Stomach (tissue), 9 donors: ENCODE data around the gene ZNF648. TPM values are rescaled to one million over a fixed set of nuclear protein-coding genes. Genes with fewer than 3 reads are reported as not detected.

Source experiments
- DNase-seq, 2 donors: peaks; one replicate each; pipeline versions ENCODE4 v3.0.0 to v3.0.0-alpha.2; 2013 to 2019
- H3K27ac ChIP-seq, 5 donors: fragments of 200-600 bp in 4 of 5; sonication (generic) in 4 of 5; one replicate each; pipeline ENCODE4 v1.5.1; 2013 to 2019; ENCODE audit warnings: mild to moderate bottlenecking in 1 of 5, moderate library complexity in 1 of 5
- H3K27me3 ChIP-seq, 3 donors: fragments of 200-600 bp; sonication (generic); one replicate each; pipeline ENCODE4 v1.5.1; 2017 to 2019; ENCODE audit warnings: mixed run types in 1 of 3
- H3K36me3 ChIP-seq, 4 donors: fragments of 200-600 bp; sonication (generic); 1 replicate in 3 of 4; 2 replicates in 1 of 4; pipeline ENCODE4 v1.5.1; 2016 to 2019
- H3K4me1 ChIP-seq, 4 donors: fragments of 200-600 bp; sonication (generic); one replicate each; pipeline ENCODE4 v1.5.1; 2016 to 2019
- H3K4me3 ChIP-seq, 4 donors: fragments of 200-600 bp; sonication (generic) in 3 of 4; one replicate each; pipeline ENCODE4 v1.5.1; 2016 to 2019; ENCODE audit warnings: mild to moderate bottlenecking in 1 of 4
- H3K9me3 ChIP-seq, 4 donors: fragments of 200-600 bp; sonication (generic); one replicate each; pipeline ENCODE4 v1.5.1; 2016 to 2019
- EP300 ChIP-seq: sonication (generic); formaldehyde crosslinking; IDR thresholded peaks from one replicate; pipeline ENCODE4 v1.6.1; 2017; ENCODE audit warnings: antibody characterized with exemption
- POLR2A ChIP-seq, 4 donors: fragments of 450-650 bp; IDR thresholded peaks; one replicate each; pipeline ENCODE4 v1.6.1; 2016; ENCODE audit warnings: antibody characterized with exemption in 4 of 4, control low read depth in 2 of 4, mild to moderate bottlenecking in 1 of 4, moderate library complexity in 1 of 4
- POLR2AphosphoS5 ChIP-seq, 3 donors: sonication (generic); formaldehyde crosslinking; IDR thresholded peaks; one replicate each; pipeline ENCODE4 v1.6.1; 2016; ENCODE audit warnings: antibody characterized with exemption in 3 of 3
- WGBS, 5 donors: extraction: QIAGEN DNeasy Blood & Tissue Kit in 3 of 5; methylation state at CpG; one replicate each; pipeline versions ENCODE4 v1.1.5 to v1.1.7; 2013 to 2018; 5-methylcytosine and 5-hydroxymethylcytosine counted together
- intact Hi-C: fragments of 100-400 bp; cut with DNase I; formaldehyde crosslinking; loops from one replicate; pipeline ENCODE4 v1.15.1; 2023; ENCODE audit warnings: low total_unique reads
- polyA plus RNA-seq, 3 donors: library from polyadenylated mRNA; stranded (reverse); fragments of 200-250 nt; gene quantifications; one replicate each; pipeline ENCODE4 v1.2.3, GENCODE V29; 2013
- total RNA-seq, 5 donors: library from RNA; depleted of rRNA; stranded (reverse); fragments of >200 nt; gene quantifications; one replicate each; pipeline versions ENCODE4 v1.1.0 to v1.2.3, GENCODE V29; 2014 to 2016
- TF ChIP-seq, protein P1 (sequence below), 7 experiments: fragments of 450-650 bp in 4 of 7; fragments of 200-600 bp in 3 of 7; sonication (generic) in 3 of 7; IDR thresholded peaks; one replicate each; pipeline ENCODE4 v1.5.1; 2016 to 2019; ENCODE audit warnings: antibody characterized with exemption in 7 of 7, control low read depth in 2 of 7, mild to moderate bottlenecking in 1 of 7
- donor health status: healthy with polysubstance abuse.
- donor health status: Bipolar disorder and iron deficiency.
- donor health status: healthy.

The ZNF648 gene
- total and polyA plus RNA-seq, 8 donors: 0.03 to 1.7 (median 0.12) TPM; not detected in 5

DNA sequence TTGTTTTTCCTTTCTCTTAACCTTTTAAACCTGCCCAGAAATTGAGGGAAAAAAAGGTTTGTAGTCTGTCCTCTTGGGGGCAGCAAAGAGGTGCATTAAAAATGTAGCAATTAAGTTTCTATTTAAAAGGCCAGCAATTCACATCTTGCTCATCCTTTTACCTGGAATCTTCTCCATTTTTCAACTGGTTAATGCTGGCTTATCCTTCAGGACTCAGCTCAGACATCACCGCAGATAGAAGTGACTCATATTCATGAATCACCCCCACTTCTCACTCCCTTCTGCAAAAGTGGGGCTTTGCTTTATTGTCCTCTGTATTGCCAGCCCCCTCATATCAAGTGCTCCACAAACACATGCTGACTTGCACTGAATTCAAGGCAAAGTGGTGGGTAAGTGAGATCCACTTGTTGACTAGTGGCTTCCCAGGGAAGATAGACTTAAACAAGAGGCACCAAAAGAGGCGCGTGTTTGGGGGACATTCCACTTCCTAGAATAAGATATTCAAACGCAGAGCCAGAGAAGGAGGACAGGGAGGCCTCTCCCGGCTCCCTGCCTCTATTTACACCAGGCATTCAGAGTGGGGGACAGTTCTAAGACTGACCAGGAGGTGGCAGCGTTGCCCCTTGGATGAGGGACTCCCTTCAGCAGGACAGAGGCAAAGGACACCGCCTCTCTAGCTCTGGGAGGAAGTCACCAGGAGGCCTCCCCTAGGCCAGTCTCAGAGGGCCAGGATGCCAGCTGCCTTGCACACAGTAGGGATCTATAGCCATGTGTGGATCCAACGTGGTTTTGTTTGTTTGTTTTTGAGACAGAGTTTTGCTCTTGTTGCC is 23.2 kb upstream of the ZNF648 start:
- no peak overlapping the region for H3K4me3 ChIP-seq

DNA sequence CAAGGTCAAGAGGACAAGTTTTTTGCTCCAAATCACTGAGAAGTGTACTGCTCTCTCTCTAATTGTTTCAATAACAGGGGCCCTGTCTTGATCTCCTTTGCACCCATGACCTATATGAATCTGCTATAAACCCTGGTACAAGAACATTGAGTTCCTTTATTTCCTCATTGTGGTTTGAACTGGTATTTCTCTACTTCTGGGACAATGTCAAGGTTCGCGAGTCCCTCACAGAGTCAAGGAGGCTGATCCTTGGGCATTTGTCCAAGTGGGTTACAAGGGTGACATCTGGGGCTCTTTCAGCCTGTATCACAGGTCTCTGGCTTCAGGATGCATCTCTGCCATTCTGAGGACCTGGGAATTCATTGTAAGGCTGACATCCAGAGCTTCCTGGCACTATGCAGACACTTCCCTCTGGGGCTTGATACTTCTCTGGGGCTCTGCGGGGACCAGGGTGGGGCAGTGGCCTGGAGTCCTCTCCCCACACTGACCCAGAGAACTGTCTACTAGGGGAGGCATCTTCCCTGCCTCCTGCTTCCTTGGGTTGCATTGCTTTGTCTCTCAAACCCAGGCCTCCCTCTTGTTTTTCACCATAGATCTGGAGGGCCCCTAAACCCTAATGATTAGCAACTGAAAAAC is 22.5 kb upstream of the ZNF648 start:
- 43 to 68% (median 45%) methylated on average over 3 of the region's 3 CpGs for WGBS, 5 donors
- intact Hi-C loops: loop anchor here (5.0 to 10.0 kb wide), 2 partner anchors 318 to 701 kb away; partner anchors contain the start of genes NPL and TEDDM1
- no peak for DNase-seq
- H3K4me1 ChIP-seq: peaks cover 0 to 30% (median 17%) of the 10 kb centered on the region in 4 donors
- H3K36me3 ChIP-seq: no peaks in the 10 kb centered on the region
- TF ChIP-seq POLR2A (IDR thresholded peaks at IDR 0.05) (no peak), POLR2AphosphoS5 (IDR thresholded peaks at IDR 0.05) (no peak), EP300 (no peak)
- TF ChIP-seq, protein P1, sequence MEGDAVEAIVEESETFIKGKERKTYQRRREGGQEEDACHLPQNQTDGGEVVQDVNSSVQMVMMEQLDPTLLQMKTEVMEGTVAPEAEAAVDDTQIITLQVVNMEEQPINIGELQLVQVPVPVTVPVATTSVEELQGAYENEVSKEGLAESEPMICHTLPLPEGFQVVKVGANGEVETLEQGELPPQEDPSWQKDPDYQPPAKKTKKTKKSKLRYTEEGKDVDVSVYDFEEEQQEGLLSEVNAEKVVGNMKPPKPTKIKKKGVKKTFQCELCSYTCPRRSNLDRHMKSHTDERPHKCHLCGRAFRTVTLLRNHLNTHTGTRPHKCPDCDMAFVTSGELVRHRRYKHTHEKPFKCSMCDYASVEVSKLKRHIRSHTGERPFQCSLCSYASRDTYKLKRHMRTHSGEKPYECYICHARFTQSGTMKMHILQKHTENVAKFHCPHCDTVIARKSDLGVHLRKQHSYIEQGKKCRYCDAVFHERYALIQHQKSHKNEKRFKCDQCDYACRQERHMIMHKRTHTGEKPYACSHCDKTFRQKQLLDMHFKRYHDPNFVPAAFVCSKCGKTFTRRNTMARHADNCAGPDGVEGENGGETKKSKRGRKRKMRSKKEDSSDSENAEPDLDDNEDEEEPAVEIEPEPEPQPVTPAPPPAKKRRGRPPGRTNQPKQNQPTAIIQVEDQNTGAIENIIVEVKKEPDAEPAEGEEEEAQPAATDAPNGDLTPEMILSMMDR (IDR thresholded peaks at IDR 0.05): no peak
- H3K27me3 ChIP-seq: no peaks in the 10 kb centered on the region
- H3K4me3 ChIP-seq: no peak overlapping the region
- H3K9me3 ChIP-seq: no peaks in the 10 kb centered on the region
- peak overlapping the region in 1 of 5 donors; percentile 70 for H3K27ac ChIP-seq

More for the DNA sequence above, 23.2 kb upstream of the ZNF648 start:
- Histone ChIP-seq H3K36me3 (no peaks in the 10 kb centered on the region), H3K27ac (peak overlapping the region in 4 of 5 donors; percentile 25 to 70 (median 46)), H3K4me1 (peaks cover 0 to 30% (median 17%) of the 10 kb centered on the region in 4 donors), H3K9me3 (no peaks in the 10 kb centered on the region), H3K27me3 (no peaks in the 10 kb centered on the region)
- 5 to 13% (median 9%) methylated on average over 6 to 8 of the region's 8 CpGs for WGBS, 5 donors
- DNase-seq: peak; percentile 93
- peak in 1 of 3 donors; percentile 70 for TF ChIP-seq POLR2AphosphoS5 (IDR thresholded peaks at IDR 0.05)
- TF ChIP-seq EP300: no peak
- TF ChIP-seq, protein P1 (IDR thresholded peaks at IDR 0.05): peak in 6 of 7 experiments; percentile 25 to 97 (median 89)
- no peak for TF ChIP-seq POLR2A (IDR thresholded peaks at IDR 0.05)
- intact Hi-C loops: loop anchor here (5.0 to 10.0 kb wide), 2 partner anchors 318 to 700 kb away; partner anchors contain the start of genes NPL and TEDDM1

DNA sequence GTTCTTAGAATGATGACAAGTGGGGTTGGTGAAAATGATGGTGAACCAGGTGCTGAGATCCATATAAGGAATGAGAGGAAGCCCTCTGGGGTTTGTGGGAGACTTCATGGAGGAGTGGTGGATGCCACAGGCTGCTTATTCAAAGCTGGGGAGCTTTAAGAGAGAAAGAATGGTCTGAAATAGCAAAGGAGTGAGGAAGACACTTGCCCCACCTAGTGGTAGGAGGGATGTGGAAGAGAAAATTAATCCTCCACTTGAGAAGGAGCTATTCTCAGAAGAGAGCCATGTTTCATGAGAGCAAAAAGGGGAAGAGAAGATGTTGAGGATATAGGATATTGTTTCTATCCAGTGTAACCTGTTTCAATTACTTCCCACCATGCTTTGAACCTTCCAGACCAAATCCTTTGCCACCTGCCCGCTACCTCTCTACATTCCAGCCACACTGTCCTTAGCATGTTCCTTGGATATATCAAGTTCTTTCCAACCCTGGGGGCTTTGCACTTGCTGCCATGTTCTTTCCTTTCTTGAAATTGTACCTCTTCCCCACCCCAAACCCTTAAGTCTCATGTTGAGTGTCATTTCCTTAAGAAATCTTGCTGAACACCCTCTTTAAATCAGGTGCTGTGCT is 19.6 kb upstream of the ZNF648 start:
- Histone ChIP-seq H3K4me3 (no peak overlapping the region), H3K36me3 (no peaks in the 10 kb centered on the region), H3K9me3 (no peaks in the 10 kb centered on the region), H3K27ac (no peak overlapping the region), H3K4me1 (peaks cover 0 to 17% (median 11%) of the 10 kb centered on the region in 4 donors), H3K27me3 (no peaks in the 10 kb centered on the region)
- intact Hi-C loops: loop anchor here (5.0 to 10.0 kb wide), 2 partner anchors 321 to 704 kb away; partner anchors contain the start of genes NPL and TEDDM1
- 93 to 100% (median 96%) methylated on average over 1 of the region's 1 CpG for WGBS, 5 donors
- peak in 1 of 2 donors; percentile 75 for DNase-seq
- TF ChIP-seq POLR2A (IDR thresholded peaks at IDR 0.05): no peak
- TF ChIP-seq, protein P1 (IDR thresholded peaks at IDR 0.05): peak in 5 of 7 experiments; percentile 32 to 72 (median 63)

DNA sequence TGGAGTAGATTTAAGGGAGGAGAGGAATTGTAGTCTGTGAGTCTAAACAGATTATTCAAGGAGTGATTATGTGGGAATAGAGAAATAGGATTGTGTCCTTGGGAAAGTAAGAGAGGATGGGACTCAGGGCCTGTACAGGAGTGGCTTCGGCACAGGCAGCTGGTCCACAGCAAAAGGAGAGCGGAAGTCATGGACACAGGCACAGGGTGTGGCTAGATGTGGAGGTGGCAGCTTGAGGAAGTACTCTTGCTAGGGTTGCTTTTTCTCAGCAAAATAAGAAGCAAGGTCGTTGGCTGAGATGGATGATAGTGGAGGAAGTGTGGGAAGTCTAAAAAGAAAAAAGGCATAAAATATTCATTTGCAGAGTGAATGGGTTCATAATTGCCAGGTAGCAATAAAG is 18.5 kb upstream of the ZNF648 start:
- Histone ChIP-seq H3K27ac (no peak overlapping the region), H3K27me3 (no peaks in the 10 kb centered on the region), H3K4me3 (no peak overlapping the region), H3K4me1 (peaks cover 0 to 13% (median 7%) of the 10 kb centered on the region in 4 donors), H3K9me3 (no peaks in the 10 kb centered on the region), H3K36me3 (no peaks in the 10 kb centered on the region)
- WGBS, 5 donors: 54 to 67% (median 64%) methylated on average over 3 of the region's 3 CpGs
- DNase-seq: no peak
- intact Hi-C loops: loop anchor here (5.0 to 10.0 kb wide), 2 partner anchors 322 to 705 kb away; partner anchors contain the start of genes NPL and TEDDM1
- TF ChIP-seq, protein P1 (IDR thresholded peaks at IDR 0.05): no peak
- no peak for TF ChIP-seq POLR2AphosphoS5 (IDR thresholded peaks at IDR 0.05)
- TF ChIP-seq EP300: no peak
- TF ChIP-seq POLR2A (IDR thresholded peaks at IDR 0.05): no peak
